GM21576 (cell line): ENCODE data around the gene ITIH1.

ENCODE experiments used
- ATAC-seq: cut with Tn5 transposase; IDR thresholded peaks from one replicate; pipeline ENCODE4 v1.9.1; 2021; ENCODE audit warnings: mild to moderate bottlenecking, moderate library complexity; ENCODE audit not compliant: unreplicated experiment

Gene ITIH1

GRCh38 chr3:52836471-52836845 is 59.1 kb downstream of the ITIH1 start:
- no peak for ATAC-seq

- ATAC-seq, result no peak
Observed at GRCh38 chr3:52836986-52837385, 59.6 kb downstream of the ITIH1 start.

- no peak for ATAC-seq
Observed at GRCh38 chr3:52838561-52839267, 61.3 kb downstream of the ITIH1 start.

GRCh38 chr3:52839268-52839575 is 61.8 kb downstream of the ITIH1 start:
- no peak for ATAC-seq

- ATAC-seq, result no peak
Observed at GRCh38 chr3:52839892-52840545, 62.6 kb downstream of the ITIH1 start.

- ATAC-seq, result no peak
Observed at GRCh38 chr3:52841211-52841980, 64.0 kb downstream of the ITIH1 start.
